ENCODE results near the gene GNAS.

Gene GNAS

DNA sequence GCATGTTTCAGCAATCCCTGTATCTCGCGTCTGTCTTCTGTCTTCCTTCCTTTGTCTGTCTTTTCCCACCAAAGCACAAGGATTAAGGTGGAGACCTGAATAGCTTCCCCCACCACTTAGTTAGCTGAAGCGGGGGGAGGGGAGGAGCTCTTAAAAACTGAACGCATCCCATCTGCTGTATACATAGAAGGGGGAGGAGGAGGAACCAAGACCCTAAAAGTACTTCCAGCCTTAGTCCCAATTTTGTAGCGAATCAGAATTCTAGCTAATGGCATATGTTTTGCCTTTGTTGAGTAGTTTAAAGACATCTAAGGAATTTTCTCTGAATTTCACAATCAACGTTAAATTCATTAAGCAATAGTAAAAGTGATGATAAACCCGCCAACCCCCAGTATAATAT, 47.9 kb downstream of the GNAS start:
- no peak for DNase-seq

DNA sequence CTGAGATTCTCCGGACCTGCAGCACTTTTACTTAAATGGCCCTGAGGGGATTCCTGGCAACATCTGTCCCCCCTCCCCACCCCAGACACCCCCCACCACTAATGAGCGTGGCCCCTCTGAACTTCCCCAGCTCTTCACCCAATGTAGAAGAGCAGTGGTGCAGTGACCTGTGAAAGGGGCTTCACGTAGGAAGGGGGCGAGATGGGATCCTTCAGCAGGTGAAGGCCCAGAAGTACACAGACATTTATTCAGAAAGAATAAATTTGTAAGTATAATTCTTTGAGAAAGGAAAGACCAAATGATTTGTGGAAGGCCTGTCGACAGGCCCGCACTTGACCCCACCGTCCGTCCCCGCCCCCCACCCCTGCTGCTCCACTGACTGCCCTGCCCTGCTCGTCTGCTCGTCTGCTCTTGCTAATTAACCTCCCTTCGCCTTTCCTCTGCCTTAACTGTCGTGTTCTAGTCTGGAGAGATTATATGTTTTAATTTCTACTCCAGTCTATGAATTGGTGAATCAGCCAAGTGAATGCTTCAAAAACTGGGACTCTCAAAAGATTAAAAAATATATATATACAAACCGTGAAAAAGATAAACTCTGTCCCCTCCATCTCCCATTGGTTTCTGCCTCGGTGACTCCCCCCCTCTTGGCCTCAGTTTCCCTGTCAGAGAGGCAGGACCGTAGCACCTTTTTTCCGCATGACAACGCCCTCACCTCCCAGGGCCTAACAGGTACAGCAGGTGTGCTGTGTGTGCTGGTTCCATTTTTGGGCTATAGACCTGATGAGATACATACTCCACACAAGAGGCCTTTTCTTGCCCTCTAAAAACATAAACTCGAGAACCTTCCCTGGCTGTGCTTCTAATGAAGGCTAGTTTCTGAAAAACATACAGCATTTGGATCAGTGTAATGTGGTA, 49.2 kb downstream of the GNAS start:
- no peak for DNase-seq

DNA sequence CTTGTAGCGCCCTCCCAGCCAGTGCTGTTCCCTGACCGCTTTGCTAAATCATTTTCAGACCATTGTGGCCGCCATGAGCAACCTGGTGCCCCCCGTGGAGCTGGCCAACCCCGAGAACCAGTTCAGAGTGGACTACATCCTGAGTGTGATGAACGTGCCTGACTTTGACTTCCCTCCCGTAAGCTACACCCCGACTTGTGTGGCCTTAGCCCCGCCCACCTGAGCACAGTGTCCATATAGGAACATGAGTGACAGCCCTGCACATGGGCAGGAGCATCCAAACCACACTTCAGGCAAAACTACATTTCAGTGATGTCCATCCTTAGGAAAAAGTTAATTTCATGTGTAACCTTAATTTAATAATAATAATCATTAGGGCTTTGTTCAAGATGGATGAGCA, 51.1 kb downstream of the GNAS start:
- DNase-seq, result no peak

DNA sequence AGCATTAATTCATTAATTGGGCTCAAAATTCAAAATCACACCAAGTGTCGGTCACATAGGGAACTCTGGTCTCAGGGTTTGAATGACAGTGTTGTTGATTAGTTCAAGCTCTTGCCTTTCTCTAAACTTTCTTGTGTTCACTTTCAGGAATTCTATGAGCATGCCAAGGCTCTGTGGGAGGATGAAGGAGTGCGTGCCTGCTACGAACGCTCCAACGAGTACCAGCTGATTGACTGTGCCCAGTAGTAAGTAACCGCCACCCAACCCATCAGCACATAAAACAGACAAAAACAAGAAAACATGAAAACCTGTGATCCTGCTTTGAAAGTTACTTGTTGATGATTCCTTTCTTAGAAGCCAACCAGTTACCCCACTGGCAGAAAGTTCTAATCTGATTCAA, 52.7 kb downstream of the GNAS start:
- DNase-seq, result no peak

DNA sequence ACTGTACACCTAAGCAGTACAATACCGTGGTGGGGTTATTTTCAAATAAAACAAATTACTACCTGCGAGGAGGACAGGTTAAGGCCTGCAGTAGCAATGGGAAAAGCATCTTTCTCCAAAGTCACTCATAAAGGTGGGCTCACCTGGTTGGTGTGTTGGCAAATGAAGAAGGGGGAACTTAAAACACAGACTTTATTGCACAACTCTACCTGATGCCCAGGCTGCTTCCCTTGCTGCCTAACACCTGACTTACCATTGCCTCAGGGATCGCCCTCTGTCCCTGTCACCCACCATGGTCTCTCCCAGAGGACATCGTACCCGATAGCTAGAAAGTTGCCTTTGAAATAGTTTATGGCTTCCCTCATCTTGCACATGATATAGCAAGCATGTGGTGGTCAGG, 53.6 kb downstream of the GNAS start:
- no peak for DNase-seq

DNA sequence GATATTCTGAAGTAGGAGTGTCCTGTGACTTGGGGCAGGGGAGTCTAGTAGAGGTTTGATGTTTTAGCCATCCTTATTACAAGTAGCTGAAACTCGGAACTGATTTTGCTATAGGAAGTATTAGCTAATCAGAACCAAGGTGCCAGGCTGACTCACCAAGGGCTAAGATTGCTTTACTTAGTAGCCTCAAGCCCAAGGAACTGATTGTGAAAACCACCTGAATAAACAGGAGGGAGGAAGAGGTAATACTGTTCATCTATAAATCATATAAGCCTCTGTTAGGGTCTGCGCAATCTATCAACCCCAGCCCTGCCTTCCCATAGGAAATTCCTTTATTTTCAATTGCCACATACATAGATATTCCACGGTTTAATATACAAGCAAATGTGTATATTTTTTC, 54.4 kb downstream of the GNAS start:
- no peak for DNase-seq

DNA sequence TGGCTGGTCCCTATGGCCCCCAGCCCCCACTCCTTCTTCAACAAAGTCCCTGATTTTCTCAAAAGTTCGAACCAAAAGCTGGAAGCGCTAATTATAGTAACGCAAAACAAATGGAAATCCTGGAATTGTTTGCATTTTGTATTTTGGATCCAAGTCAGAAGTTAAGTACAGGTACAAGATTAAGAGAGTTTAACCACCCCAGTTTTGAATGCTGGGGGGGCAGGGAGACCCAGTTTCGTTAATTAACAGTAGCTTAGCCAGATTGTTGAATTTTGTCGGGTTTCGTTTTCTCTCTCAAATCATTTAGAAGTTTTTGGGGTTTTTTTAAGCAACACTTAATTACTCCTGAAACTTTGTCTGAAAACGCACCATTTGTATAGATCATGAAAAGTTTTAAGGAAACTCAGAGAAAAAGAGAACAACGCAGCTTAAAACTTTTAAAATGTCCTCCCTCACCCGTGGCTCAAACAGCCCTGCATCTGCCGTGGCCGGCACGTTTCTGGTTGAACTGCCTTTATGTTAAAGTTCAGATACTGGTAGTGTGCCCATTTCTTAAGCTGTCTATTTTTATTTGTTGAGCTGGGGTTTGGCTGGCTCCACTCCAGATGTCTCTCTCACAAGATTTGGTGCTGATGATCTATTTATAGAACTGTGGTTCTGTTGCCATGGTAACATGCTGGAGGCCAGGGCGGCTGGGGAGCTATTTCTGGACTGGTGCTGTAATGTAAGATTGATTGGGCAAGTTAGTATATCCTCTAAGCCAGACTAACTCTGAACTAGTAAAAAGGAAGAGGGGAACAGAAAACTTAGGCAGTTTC, 55.0 kb downstream of the GNAS start:
- DNase-seq, result peak; percentile 16

DNA sequence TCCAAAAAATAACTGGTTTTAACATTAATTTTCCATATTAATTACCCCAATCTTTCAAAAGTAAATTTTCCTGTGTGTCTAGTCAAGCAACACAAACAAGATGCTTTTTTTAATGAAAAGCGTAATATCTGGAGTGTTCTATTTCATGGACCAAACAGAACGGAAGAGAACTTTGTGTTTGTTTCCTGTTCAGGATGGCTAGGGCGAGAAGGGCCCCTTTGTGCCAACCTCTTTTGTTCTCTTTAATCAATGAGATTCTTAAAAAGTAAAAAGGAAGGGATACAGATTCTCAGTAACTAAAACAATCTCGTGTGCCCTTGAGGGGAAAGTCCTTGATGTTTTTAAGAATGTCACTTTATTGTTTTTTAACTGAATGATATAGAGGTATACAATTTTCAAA, 55.7 kb downstream of the GNAS start:
- no peak for DNase-seq

DNA sequence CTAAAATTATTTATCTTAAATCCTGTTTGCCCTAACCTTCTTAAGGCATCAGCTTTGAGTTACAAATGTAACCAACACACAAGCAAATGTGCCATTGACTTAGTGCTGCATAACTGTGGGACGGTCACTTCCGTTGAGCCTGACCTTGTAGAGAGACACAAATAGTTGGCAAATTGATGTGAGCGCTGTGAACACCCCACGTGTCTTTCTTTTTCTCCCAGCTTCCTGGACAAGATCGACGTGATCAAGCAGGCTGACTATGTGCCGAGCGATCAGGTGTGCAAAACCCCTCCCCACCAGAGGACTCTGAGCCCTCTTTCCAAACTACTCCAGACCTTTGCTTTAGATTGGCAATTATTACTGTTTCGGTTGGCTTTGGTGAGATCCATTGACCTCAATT, 56.4 kb downstream of the GNAS start:
- DNase-seq, result no peak

DNA sequence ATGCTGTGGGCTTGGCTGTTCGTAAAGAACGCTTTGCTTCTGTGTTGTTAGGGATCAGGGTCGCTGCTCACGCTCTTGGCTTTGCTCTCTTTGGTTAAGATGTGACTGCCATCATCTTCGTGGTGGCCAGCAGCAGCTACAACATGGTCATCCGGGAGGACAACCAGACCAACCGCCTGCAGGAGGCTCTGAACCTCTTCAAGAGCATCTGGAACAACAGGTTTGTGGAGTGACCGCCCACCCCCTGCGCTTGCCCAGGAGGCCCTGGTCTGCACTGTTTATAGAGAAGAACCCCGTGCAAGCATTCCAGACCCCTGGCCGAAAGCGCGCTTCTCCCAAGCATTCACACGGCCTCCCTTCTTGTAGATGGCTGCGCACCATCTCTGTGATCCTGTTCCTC, 57.1 kb downstream of the GNAS start:
- no peak for DNase-seq

DNA sequence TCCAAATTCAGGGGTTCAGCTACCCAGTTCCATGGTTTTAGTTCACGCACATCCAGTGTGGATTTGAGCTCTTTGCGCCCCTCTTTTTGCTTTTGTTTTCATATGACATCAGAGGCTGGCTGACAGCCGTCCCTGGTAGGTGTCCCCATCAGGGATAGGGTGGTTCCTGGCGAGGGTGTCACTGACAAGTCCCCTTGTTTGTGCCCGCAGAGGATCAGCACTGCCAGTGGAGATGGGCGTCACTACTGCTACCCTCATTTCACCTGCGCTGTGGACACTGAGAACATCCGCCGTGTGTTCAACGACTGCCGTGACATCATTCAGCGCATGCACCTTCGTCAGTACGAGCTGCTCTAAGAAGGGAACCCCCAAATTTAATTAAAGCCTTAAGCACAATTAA, 58.0 kb downstream of the GNAS start:
- no peak for DNase-seq

DNA sequence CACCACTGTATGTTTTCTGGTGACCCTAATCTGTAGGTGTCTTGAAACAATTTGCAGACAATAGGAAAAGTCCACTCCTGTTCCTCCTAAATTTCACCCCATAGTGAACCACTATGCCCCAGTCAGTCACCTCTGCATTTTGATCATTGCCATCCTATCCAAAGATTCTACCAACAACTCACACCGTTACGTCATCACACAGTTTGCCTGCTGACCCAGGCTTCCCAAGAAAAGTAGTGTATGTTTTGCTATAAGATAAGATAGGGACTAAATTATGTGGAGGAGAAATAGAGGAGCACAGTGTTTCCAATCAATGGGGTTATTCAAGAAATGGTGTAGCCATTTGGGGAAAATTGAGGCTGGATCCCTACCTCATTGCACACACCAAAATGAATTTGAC, 58.8 kb downstream of the GNAS start:
- DNase-seq, result no peak

DNA sequence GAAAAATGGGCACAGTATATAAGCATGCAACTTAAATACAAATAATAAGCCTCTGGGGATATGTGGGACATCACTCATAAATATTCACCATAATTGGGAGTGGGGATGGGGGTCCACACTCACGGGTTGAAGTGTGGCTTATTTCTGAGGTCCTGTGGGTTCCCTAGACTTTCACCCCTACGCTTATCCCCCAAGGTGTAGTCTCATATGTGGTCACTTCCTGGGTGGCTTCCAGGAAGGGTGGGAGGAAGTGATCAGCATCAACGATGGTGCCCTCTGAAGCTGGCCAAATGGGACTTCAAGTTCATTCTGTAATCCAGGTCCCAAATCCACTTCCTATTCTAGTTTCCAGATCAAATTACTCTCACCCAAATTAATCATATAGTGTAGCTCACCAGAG, 59.5 kb downstream of the GNAS start:
- no peak for DNase-seq

DNA sequence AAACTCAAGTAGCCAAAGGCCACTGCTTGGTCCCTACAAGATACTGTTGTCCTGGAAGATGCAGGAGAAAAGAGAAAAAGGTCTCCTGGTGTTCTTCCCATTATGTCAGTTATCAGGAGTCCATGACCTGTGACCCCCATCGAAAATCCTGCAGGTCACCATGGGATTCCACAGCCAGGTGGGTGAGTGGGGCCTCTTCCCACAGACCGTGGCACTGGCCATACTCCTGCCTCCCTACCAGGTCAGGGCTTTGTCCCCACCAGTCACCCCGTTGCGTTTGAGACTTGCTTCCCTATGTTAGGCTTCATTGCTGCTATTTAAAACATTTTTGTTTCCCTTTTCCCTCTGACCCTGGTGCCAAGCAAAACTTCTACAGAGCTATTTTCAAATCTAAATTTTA, 60.6 kb downstream of the GNAS start:
- DNase-seq, result no peak

DNA sequence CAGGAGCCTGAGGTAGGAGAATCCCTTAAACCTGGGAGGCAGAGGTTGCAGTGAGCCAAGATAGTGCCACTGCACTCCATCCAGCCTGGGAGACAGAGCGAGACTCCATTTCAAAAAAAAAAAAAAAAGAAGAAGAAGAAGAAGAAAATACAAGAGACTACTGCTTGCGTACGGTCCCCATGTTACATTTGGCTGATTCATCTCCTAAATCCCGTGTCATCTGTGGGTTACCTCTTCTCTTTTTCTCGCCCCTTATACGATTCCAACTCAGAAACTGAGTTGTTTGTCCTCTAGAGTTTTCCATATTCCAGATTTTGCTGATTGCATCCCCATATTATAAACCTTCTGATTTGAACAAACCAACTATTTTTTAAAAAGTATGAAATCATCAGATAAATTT, 66.1 kb downstream of the GNAS start:
- no peak for DNase-seq

DNA sequence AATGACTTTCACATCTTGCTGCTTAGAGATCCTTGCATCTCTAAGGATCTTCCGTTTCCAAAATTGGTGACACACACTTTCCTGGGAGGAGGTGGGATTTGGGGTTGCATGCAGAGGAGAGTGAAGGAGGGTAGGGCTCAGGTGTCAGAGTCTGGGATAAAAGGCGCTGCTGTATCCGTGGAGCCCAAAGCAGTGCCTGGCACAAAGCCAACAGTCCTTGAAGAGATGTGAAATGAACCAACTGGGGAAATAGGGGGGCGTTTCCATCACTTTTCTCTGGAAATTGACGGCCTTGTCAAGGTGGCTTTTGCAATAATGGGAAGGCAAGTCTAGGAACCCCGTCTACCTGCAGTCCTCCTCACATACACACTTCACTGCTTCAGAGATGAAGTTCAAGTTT, 69.0 kb downstream of the GNAS start:
- DNase-seq, result no peak

DNA sequence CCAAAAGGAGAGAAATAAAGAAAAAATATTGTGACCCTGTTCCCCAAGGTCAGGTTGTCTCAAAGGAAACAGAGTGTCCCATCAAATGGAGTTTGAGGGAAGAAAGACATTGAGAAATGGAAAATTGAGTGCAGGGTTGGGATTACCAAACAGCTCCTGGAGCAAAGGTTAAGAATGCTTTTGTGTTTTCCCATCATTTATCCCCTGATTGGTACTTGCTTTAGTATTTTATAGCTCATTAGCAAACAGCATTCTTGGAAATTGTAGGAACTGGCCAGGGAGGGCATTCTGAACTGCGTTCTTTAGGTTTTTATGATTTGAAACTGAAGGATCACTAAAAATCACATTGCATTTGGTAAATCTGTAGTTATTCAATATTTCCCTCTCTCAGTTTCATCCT, 69.5 kb downstream of the GNAS start:
- no peak for DNase-seq

DNA sequence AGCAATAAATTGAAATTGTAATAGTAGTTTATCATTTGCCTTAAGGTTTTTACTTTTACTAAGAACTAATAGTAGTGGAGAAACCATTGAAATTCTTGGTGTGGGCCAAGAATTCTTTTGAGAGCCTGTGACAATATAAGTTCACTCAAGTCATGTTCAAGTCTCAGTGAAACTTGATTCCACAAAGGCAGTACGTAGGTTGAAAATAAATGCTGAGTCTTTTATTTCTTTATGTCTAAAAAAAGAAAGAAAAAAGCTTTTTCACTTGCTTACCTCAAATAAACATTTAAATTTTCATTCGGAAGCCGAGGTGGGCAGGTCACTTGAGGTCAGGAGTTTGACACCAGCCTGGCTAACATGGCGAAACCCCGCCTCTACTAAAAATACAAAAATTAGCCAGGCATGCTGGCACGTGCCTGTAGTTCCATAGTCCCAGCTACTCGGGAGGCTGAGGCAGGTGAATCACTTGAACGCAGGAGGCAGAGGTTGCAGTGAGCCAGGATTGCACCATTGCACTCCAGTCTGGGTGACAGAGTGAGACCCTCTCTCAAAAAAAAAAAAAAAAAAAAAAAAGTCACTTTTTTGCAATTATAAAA, 70.7 kb downstream of the GNAS start:
- DNase-seq, result no peak

DNA sequence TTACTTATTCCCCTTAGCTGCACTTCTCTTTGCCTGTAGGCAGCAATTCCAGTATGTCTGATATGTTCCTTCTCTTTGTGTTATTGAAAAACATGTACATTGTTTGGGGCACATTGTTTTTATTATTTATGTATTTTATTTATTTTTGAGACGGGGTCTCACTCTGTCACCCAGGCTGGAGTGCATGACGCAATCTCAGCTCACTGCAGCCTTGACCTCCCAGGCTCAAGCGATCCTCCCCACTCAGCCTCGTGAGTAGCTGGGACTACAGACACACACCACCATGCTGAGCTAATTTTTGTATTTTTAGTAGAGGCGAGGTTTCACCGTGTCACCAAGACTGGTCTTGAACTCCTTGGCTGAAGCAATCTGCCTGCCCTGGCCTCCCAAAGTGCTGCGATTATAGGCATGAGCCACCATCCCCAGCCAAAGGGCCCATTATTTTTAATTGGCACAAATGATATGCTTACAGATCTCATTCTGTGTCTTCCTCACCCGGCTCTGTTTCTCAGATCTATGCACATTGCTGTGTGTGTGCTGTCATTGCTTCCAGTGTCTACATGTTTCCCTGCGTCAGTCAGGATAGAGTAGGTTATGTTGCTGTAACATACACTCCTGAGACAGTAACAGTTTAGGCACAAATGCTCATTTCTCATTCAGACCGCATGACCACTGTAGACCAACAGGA, 74.4 kb downstream of the GNAS start:
- DNase-seq, result no peak

DNA sequence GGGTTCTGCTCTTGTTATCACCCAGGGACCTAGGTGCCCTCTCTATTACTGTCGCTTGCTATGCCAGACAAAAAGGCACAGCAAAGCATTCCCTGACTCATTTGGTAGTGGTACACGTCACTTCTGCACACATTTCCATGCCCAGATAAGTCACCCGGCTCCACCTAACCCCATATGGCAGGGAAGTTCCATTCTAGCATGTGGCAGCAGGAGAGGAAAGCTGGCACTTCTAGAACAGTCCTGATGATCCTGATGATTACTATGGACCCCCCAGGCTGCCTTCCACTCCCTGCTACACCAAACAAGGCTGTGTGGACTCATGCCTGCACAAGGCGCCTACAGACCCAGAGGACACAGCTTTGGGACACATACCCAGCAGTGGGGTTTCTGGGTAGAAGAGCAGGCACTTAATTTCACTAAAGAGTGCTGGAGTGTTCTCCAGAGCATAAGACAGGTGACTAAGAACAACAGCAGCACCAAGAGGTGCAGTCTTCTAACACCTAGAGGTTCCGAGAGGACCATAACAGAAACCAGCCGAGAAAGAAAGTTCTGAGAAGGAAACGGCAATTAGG, 75.1 kb downstream of the GNAS start:
- DNase-seq, result no peak

DNA sequence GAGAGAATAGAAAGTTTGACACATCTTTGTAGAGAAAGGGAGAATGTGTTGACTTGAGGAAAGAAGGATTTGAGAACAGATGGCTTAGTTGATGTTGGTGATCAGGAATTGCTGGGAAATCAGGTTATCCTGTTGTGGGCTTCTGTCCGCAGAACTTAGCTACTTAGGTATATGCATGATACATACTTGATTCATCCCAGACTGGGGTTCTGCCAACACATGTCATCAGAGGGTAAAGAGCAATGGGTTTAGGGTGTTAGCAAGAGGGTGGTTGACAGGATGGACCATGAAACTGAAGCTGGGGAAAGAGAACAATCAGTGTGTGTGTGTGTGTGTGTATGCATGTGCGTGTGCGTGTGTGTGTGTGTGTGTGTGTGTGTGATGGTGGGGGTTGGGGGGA, 78.0 kb downstream of the GNAS start:
- no peak for DNase-seq

DNA sequence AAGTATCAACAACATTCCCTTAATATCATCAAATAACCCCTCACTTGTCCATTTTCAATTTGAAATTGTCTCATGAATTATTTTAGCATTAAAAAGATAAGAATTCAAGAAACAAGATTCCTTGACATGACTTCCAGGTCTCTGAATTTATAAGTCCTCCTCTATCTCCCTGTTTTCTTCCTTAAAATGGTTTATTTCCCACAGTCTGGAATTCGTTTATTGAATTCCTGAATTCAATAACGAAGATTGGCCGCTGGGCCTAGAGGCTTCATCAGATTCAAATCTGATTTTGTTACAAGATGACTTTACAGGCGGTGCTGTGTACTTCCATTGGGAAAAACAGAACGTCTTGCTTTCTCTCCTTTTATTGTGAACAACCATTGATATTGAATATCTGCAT, 79.7 kb downstream of the GNAS start:
- no peak for DNase-seq

DNA sequence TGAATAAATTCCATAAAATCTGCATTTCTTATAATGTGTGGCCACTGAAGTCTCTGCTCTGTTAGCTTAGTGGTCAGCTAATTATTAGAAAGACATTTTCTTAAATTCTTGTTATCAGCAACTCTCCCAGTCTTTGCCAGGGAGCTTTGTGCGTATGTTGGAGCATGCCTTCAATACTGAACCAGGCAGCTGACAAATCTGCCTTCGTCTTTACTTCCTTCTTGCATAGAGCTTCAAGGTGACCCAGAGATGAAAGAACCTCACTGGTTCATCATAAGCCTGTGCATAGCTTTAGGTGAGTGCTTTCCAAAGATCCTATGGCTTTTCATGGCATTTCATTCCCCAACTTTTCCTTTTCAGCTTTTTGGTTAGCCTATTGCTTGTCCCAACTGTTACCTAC, 85.6 kb downstream of the GNAS start:
- no peak for DNase-seq
